ENCODE measurements around the gene KRT1. TPM values are rescaled to one million over a fixed set of nuclear protein-coding genes. Genes with fewer than 3 reads are reported as not detected.

Gene KRT1
- polyA plus RNA-seq, 2 of the 4 experiments (the other 2 are of a cell fraction) = not detected

- POLR2A ChIA-PET = no interaction called here
- ATAC-seq (no peak), FAIRE-seq (no peak), DNase-seq (ENCODE audit: low read depth in 1 of 2, low spot score in 1 of 2) (no peak)
- H3K27ac ChIP-seq = no peak overlapping the region
- no peak overlapping the region for H3K4me3 ChIP-seq
- 92% methylated on average over 8 of the region's 8 CpGs for WGBS (ENCODE audit: missing lambda C conversion rate)
- no peaks in the 10 kb centered on the region for H3K4me1 ChIP-seq
- CTCF ChIA-PET = interaction anchor here (1.0 to 1.8 kb wide), 4 partner anchors 14 to 223 kb away, joined by 3 to 6 read pairs (median 4); no protein-coding TSS in a partner anchor
- no peak overlapping the region for H3K4me2 ChIP-seq
- no peaks in the 10 kb centered on the region for H3K9me3 ChIP-seq
- TF ChIP-seq CBX2 (IDR thresholded peaks at IDR 0.05; ENCODE audit: borderline replicate concordance, low read depth) = no peak
- TF ChIP-seq RFX5 (IDR thresholded peaks at IDR 0.05) = no peak
- no peak for TF ChIP-seq RAD21 (conservative IDR thresholded peaks at IDR 0.05 in 1 of 2, IDR thresholded peaks at IDR 0.05 in 1 of 2)
- TF ChIP-seq, protein P1, sequence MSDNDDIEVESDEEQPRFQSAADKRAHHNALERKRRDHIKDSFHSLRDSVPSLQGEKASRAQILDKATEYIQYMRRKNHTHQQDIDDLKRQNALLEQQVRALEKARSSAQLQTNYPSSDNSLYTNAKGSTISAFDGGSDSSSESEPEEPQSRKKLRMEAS (IDR thresholded peaks at IDR 0.05) = no peak
- TF ChIP-seq, protein P2, sequence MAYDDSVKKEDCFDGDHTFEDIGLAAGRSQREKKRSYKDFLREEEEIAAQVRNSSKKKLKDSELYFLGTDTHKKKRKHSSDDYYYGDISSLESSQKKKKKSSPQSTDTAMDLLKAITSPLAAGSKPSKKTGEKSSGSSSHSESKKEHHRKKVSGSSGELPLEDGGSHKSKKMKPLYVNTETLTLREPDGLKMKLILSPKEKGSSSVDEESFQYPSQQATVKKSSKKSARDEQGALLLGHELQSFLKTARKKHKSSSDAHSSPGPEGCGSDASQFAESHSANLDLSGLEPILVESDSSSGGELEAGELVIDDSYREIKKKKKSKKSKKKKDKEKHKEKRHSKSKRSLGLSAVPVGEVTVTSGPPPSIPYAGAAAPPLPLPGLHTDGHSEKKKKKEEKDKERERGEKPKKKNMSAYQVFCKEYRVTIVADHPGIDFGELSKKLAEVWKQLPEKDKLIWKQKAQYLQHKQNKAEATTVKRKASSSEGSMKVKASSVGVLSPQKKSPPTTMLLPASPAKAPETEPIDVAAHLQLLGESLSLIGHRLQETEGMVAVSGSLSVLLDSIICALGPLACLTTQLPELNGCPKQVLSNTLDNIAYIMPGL (CRISPR knock-in tag; IDR thresholded peaks at IDR 0.05; ENCODE audit: borderline replicate concordance) = no peak
- no peak for TF ChIP-seq RCOR1 (IDR thresholded peaks at IDR 0.05; ENCODE audit: low read depth, low read length)
- no peak for TF ChIP-seq POLR2A (IDR thresholded peaks at IDR 0.05; ENCODE audit: low read length)
- TF ChIP-seq CHD2 (IDR thresholded peaks at IDR 0.05; ENCODE audit: low read length, partially characterized antibody) = no peak
- no peak for TF ChIP-seq ZSCAN20 (CRISPR knock-in tag; IDR thresholded peaks at IDR 0.05)
- TF ChIP-seq MAZ (IDR thresholded peaks at IDR 0.05; ENCODE audit: borderline replicate concordance, low read depth, low read length) = no peak
- no peak for TF ChIP-seq HOXB13 (CRISPR knock-in tag; IDR thresholded peaks at IDR 0.05; ENCODE audit: low read depth)
These were observed 32.1 kb downstream of the KRT1 start for GRCh38 chr12:52648012-52648550.

- Histone ChIP-seq H3K4me3 (no peak overlapping the region), H3K27ac (no peak overlapping the region), H3K9me3 (no peaks in the 10 kb centered on the region), H3K4me2 (no peak overlapping the region), H3K4me1 (no peaks in the 10 kb centered on the region)
- DNase-seq (ENCODE audit: low read depth in 1 of 2, low spot score in 1 of 2) = no peak
- no peak for ATAC-seq
- FAIRE-seq = no peak
- CTCF ChIA-PET = interaction anchor here (1.0 to 1.8 kb wide), 4 partner anchors 14 to 223 kb away, joined by 3 to 6 read pairs (median 4); no protein-coding TSS in a partner anchor
- WGBS (ENCODE audit: missing lambda C conversion rate) = 86% methylated on average over 9 of the region's 9 CpGs
- TF ChIP-seq FOSL2 (IDR thresholded peaks at IDR 0.05) (no peak), FOSL2 (CRISPR knock-in tag; IDR thresholded peaks at IDR 0.05) (no peak), HEYL (CRISPR knock-in tag; IDR thresholded peaks at IDR 0.05) (no peak), NR3C1 (IDR thresholded peaks at IDR 0.05) (no peak), ZNF302 (CRISPR knock-in tag; IDR thresholded peaks at IDR 0.05) (no peak), RARB (CRISPR knock-in tag; IDR thresholded peaks at IDR 0.05) (no peak), HDAC2 (IDR thresholded peaks at IDR 0.05) (no peak), CBX8 (IDR thresholded peaks at IDR 0.05) (no peak), POLR2A (IDR thresholded peaks at IDR 0.05; ENCODE audit: low read length) (no peak), HES2 (IDR thresholded peaks at IDR 0.05) (no peak), PHF8 (IDR thresholded peaks at IDR 0.05; ENCODE audit: borderline replicate concordance, low read depth) (no peak), ESRRA (IDR thresholded peaks at IDR 0.05; ENCODE audit: borderline replicate concordance, low read length) (no peak), JUN (IDR thresholded peaks at IDR 0.05) (no peak), NFE2L2 (conservative IDR thresholded peaks at IDR 0.05; ENCODE audit: low read length) (no peak)
- POLR2A ChIA-PET = no interaction called here
These were observed 32.6 kb downstream of the KRT1 start for GRCh38 chr12:52647601-52648000.

- Histone ChIP-seq H3K27ac (no peak overlapping the region), H3K4me2 (no peak overlapping the region), H3K9me3 (no peaks in the 10 kb centered on the region), H3K4me3 (no peak overlapping the region), H3K4me1 (no peaks in the 10 kb centered on the region)
- DNase-seq (ENCODE audit: low read depth in 1 of 2, low spot score in 1 of 2) (no peak), ATAC-seq (no peak), FAIRE-seq (no peak)
- ChIA-PET POLR2A (no interaction called here), CTCF (no interaction called here)
- WGBS (ENCODE audit: missing lambda C conversion rate) = 77% methylated on average over 12 of the region's 12 CpGs
- no peak for TF ChIP-seq FOSB (CRISPR knock-in tag; IDR thresholded peaks at IDR 0.05)
- TF ChIP-seq SREBF2 (IDR thresholded peaks at IDR 0.05) = no peak
- no peak for TF ChIP-seq PBX3 (IDR thresholded peaks at IDR 0.05)
- TF ChIP-seq CTCF (IDR thresholded peaks at IDR 0.05) = no peak
- TF ChIP-seq, protein P3, sequence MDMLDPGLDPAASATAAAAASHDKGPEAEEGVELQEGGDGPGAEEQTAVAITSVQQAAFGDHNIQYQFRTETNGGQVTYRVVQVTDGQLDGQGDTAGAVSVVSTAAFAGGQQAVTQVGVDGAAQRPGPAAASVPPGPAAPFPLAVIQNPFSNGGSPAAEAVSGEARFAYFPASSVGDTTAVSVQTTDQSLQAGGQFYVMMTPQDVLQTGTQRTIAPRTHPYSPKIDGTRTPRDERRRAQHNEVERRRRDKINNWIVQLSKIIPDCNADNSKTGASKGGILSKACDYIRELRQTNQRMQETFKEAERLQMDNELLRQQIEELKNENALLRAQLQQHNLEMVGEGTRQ (IDR thresholded peaks at IDR 0.05) = no peak
- no peak for TF ChIP-seq HEYL (CRISPR knock-in tag; IDR thresholded peaks at IDR 0.05)
- no peak for TF ChIP-seq BHLHE40 (IDR thresholded peaks at IDR 0.05; ENCODE audit: low read depth, low read length)
- TF ChIP-seq JUN (IDR thresholded peaks at IDR 0.05) = no peak
- TF ChIP-seq CBX2 (IDR thresholded peaks at IDR 0.05; ENCODE audit: borderline replicate concordance, low read depth) = no peak
- no peak for TF ChIP-seq EP300 (IDR thresholded peaks at IDR 0.05)
- TF ChIP-seq PHF8 (IDR thresholded peaks at IDR 0.05; ENCODE audit: borderline replicate concordance, low read depth) = no peak
- TF ChIP-seq HDAC2 (IDR thresholded peaks at IDR 0.05) = no peak
- TF ChIP-seq RARB (CRISPR knock-in tag; IDR thresholded peaks at IDR 0.05) = no peak
These were observed 33.6 kb downstream of the KRT1 start for GRCh38 chr12:52646613-52647012.
